HG03469 (cell line): ENCODE data around the gene TGFBR1.

Experiments
- ATAC-seq: cut with Tn5 transposase; IDR thresholded peaks from one replicate; pipeline ENCODE4 v1.9.1; 2021; ENCODE audit warnings: mild to moderate bottlenecking, moderate library complexity, moderate number of reproducible peaks; ENCODE audit not compliant: unreplicated experiment

TGFBR1 gene

DNA sequence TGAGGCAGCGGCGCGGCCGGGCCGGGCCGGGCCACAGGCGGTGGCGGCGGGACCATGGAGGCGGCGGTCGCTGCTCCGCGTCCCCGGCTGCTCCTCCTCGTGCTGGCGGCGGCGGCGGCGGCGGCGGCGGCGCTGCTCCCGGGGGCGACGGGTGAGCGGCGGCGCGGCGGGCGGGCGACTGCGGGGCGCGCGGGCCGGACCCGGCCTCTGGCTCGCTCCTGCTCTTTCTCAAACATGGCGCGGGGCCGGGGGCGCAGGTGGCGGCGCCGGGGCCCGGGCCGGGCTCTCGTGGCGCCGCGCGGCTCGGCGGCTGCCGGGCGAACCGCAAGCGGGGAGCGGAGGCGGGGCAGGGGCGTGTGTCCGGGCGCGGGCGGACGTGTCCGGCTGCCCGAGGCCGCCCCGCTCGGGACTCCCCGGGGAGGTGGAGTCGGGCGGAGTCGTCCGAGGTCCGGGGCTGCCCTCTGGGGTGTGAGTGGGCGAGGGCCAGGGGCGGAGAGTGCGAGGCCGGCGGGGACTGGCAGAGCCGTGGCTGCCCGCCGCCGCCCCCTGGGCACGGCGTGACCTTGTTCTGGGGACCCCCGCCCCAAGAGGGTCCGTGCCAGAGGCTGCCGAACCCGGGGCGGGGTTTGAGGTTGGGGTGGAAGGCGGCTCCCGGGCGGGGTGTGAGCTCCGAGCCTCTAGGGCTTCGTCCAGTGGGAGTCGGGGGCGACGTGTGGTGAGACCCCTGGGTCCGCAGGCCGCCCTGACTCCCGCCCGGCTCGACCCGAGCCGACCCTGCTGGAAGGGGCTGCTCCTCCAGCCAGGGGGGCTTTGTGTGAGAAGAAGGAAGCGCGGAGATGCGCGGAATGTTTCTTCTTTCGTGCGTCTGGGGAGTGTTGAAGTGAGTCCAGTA, 485 bp downstream of the TGFBR1 start:
- peak; percentile 20 for ATAC-seq

DNA sequence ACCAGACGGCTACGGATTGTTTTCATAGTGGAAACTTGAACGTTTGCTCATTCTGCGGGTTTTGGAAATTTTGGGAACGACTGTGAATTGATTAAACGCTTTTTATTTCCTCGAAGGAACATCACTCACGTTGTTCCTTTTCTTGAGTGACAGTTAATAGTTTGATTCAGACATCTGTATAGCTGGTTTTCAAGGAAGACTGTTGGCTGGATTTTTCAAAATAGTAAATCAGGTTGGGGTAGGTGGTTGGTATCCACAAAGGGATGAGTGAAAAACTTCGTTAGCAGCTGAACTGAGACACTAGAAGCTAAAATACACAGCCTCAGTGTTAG, 1.1 kb downstream of the TGFBR1 start:
- no peak for ATAC-seq

DNA sequence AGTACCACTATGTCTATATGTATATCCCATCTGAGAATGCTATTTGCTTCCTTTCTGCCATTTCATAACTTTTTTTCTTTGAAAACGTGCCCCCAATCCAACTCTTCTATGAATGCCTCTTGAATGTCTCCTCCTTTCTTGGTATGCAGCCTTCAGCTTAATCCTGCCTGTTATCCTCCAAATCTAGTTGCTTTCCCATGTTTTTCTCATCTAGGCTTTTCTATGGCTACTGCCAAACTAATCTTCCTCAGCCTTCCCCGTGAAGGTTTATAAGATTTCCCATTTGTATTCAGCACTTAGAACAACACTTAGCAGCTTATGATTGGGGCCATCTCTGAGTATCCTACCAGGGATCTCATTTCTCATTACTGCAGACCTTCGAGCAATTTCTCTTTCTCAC, 2.5 kb downstream of the TGFBR1 start:
- no peak for ATAC-seq

DNA sequence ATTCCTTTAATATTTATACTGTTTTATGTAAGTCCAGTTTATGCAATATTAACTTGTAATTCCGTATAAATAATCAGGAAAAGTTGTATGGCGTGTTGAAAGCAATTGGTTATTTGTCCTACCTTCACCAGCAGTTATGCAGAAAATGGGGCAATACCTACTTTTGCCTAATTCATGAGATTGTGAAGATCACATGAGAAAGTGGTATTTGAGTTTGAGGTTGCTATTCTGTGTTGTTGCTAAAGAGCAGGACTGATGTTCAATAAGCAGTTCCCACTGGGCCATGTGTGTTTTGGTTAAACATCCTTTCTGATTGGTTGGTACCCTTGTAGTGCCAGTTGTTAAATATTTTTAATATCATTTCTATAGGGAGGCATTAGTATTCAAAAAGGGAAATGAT, 3.2 kb downstream of the TGFBR1 start:
- ATAC-seq: no peak

DNA sequence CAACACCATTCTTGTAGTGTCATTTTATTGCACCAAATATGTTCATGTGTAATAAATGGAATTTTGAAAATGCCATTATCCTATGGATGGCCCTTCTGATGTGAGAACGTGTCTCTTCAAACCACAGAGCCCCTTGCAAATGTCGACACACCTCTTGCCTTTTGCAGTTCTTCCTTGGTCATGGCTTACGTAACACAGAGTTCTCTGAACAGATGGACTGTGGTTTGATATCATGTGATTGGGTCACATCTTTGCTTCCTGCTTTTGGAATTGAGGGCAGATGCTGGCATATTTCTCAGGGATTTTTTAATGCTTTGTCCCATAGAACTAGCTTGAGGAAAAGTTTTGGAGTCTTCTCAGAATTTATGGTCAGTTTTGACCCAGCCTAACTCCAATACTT, 4.6 kb downstream of the TGFBR1 start:
- ATAC-seq: no peak

DNA sequence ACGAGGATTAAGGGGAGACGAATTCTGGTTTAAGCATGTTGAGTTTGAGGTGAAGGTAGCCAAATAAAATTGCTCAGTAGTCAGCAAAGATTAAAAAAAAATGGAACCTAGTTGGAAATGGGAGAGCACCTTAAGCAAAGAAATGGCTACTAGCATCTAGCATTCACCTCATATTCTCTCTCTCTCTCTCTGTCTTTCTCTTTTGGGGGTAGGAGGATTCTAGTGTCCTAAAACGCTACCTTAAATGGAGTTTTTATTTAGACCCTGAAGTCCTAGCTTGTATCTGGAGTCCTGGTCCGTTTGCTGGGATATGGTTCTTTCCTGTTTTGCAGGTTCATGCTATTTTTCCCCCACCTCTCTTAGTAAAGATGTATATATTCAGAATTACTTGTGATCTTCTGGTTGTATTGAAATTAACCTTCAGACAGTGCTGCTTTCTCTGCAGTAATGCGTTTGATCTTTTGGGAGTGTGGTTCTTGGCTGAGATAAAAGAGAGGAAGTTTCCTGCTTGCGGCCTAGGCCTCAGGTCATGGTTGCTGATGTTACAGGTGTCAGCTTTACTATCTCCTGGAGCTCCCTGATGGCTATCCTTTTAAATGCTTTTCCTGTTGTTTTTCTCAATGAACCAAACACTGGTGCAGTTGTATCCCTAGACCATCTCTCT, 8.0 kb downstream of the TGFBR1 start:
- no peak for ATAC-seq

DNA sequence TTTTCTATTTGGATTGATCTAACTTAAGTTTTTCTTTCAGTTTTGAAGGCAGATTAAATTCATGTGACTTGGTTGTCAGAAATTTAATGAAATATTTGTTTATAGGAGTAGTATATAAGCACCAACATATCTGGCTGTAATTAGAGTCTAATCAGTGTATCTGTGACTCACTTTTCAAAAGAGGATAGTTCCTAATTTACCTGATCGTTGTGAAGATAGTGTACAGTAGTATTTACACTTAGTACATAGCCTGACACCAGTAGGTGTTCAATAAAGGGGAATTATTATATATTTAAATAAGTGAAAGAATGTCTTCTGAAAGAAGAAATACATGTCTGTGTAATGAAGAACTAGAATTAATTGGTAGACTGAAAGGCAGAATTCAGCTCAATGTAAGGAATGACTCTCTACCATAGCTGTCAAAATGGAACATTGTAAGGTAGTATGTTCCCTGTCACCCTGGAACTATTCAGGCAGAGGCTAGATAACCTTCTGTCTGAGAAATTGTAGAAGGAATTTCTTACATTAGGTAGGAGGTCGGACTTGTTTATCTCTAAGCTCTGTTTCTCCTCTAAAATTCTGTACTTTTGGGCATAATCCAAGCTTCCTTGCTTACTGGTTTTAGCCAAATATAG, 8.6 kb downstream of the TGFBR1 start:
- ATAC-seq: no peak

DNA sequence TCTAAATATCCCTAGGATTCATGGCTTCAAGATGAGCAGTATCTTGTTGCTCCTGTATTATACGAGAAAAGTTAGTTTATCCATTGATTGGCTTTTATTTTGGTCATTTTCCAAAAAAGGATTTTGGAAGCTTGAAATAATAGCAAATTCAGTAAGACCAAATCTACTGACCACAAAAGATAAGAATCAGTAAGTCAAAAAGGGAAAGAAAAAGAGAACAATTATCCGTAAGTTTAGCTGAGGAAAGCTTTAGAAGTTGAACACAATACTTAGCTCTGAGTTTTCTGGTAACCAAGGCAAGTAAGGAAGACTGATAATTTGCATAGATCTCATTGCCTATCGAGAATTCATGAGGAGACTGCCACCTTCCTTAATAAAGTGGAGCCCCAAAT, 9.1 kb downstream of the TGFBR1 start:
- ATAC-seq: no peak

DNA sequence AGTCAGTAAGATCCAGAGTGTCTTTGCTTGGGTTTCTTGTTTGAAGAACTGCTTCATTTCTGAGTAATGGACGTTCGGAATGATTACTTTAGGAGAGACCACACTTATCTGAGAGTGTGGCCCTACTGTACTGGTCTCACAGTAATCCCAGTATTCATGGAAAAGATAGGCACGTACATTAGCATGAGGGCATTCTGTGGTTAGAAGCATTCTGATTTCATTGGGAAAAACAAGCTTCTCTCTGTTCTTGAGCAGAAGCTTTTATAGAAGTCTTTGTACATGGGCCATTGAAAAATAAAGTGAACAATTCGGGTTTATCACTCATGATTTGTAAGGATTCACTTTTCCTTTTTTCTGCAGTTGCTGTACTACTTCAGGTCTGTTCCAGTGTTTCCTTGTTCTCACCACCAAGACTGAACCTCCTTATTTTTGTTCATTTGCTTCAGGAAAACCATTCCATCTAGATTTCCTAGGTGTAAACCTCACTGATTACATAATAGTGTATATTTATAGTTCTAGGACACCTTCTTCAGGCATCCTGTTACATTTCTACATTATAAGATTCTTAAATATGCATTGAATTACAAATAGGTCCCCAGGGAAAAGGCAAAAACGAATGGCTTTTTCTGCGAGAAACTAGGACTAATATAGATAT, 10.1 kb downstream of the TGFBR1 start:
- ATAC-seq: no peak

DNA sequence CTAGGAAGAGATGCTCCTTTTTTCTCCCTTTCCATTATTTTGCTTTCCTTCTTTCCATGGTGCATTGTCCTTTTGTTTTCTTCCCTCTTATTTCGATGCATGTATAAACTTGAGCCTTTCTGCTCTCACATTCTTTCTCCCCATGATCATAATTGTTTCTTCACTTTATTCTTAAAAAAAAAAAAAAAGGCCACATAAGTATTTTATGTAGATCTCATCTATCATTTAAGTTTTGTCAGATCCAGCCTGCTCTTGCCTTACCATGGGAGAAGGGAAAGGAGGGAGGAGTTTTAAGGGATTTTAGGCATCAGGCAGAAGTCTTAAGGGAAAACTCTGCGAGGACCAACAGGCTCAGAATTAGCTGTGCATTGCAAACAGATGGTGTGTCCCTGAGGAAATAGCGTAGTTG, 11.1 kb downstream of the TGFBR1 start:
- no peak for ATAC-seq

DNA sequence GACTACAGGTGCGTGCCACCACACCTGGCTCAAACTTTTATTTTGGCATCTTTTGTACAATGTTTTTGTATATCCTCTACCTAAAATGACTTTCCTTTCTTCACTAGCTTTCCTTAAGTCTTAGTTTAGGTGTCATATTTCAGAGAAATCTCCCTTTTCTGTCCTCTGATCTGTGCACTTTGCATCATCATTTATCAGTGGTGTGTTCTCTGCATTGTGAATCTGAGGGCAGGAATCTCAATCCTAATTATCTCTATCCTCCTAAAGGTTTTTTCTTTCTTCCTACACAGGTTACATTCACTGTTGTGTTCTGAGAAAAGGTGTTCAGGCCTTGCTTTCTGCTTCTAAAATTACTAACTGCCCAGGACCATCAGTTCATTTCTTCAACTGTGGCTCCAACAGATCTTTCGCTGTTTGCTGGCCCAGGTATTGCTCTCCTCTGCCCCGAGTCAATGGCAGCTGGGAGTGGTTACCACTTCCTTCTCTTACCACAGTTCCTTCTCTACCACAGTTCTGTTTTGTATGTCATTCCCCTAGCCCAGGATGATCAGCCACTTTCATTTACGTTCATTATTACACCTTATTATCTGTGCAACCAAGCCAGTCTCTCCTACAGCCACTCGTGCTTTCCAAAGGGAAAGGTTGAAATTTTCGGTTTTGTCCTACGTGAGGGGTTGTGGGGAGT, 14.0 kb downstream of the TGFBR1 start:
- peak; percentile 90 for ATAC-seq

DNA sequence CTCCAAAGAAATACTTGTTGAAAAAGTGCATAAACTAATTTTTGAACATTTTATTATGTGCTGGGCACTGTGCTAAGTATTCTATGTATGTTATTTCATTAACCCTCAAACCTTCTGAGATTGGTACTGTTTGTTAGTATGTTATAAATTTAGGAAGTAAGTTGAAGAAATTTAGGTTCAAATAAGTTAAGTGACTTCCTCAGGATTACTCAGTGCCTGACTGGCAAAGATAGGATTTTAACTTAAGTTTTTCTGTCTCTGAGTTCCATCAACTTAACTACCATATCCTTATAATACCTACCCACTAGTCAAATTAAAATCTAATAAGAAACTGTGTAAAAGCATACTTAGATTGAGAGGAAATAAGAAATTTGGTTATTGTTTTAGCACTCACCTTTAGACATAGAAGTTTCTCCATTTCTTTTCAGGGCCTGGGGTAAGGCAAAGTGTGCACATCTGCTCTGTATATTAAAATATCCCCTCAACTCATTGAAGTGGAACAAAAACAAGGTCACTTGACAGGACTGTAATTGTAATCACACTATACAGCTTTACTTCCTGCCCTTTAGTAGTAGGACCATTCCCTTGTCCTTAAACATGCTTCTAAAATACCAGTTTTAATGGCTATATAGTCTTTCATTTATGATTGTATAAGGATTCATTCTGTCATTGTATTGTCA, 15.2 kb downstream of the TGFBR1 start:
- ATAC-seq: no peak

DNA sequence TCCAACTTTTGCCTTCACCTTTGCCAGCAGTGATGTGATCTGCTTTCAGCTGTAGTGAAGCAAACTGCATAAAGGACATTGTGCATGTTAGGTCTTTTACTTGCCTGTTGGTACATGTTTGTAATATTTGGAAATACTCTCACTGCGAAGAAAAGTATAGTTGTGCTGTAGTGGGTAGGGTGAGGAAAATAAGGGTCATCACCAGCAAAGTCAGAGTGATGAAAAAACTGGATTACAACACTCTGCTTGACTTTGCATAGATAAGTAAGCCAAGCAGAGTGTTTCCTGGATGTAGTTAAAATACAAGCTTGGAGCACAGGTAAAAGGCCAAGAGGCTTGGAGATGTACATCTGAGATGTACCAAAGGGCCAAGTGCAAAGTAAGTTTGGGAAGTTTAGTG, 16.7 kb downstream of the TGFBR1 start:
- no peak for ATAC-seq

DNA sequence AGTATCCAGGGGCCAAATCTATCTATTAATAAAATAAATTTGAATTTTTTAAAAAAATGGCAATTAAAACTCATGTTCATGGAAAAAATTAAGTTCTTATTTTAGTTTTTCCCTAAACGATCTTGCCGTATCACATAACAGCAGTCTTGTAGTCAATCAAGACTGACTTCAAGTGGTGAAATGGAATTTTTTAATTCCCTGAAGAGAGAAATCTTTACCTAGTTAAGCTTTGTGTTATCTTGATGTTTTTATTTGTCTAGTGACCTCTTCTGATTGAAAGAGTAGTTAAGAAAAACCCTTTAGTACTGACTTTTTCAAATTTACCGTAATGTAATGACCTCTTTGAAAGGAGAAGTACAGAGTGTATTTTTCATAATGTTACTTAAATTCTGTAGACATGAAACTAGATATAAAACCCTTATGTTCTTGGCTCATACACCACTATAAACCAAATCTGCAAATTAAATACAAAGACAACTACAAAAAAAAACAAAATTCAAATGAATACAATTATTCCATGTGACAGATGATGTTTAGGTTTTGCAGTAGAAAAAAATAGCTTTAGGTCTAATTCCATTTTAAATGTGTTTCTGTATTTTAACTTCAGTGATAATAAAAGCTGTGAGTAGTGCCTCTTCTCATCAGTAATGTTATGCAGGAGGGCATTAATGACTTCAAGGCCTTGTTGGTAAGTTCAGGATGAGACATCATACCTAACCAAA, 19.8 kb downstream of the TGFBR1 start:
- ATAC-seq: no peak

DNA sequence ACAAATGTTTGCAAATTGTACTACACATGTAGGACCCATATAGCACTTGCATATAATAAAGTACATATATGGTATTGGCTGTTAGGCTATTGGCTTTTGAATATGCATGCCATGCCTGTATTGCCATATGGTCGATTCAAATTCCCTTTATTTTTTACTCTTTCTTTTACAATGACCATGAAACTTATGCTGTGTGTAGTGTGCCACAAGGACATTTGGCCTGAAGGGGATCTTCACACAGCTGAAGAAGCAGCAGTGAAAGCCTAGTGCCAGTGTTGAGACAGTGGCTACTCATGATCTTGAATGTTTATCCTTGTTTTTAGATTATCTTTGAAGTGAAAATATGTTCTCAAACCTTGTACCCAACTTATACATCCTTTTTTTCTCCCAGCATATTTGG, 20.5 kb downstream of the TGFBR1 start:
- ATAC-seq: no peak

DNA sequence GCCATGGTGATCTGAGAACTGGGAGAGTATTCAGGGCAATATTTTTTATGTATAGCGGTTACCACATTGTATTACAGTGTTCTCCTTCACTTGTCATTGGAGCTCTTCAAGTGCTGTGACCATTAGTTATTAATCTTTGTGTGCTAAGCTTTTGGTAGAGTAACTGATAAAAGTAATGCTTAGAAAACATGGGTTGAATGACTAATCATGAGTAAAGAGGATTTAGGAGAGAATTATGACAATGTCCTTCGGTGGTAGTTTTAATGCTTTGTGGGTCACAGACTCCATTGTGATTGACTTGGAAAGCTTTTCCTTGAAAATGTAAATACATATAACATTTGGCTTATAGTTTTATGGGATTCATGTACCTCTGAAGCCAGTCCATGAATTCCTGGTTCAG, 21.4 kb downstream of the TGFBR1 start:
- ATAC-seq: no peak

DNA sequence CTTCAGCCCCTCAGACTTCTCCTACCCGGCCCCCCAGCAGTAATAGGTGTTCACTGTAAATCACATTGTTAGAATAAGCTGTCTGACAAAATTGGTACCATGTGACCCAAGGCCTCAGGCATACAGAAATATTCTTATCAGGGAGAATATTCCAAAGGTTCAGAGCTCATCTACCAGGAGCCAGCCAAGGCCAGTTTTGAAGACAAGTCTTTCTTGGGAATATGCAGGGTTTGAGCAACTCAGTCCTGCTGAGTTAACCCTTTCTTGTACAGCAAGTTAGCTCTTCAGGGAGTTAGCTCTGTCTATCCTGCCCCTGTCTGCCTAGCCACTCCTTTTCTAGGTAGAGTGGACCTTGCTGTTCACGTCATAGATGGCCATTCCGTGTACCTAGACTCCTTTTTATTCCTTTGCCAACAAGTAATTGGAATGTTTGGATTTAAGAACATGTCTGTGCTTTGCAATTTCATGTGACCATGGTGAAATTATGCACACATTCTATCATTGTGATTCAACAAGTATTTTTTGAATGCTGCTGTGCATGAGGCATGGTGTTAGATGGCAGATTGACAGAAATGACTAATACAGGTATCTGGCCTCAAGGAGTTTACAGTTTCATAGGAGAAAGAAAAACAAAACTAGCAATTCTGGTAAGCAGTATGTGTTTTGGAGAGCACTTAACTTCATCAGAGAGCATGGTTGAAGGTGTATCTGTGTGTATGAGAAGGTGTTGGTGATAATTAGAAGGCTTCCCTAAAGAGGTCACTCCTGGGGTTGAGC, 22.6 kb downstream of the TGFBR1 start:
- peak; percentile 29 for ATAC-seq

DNA sequence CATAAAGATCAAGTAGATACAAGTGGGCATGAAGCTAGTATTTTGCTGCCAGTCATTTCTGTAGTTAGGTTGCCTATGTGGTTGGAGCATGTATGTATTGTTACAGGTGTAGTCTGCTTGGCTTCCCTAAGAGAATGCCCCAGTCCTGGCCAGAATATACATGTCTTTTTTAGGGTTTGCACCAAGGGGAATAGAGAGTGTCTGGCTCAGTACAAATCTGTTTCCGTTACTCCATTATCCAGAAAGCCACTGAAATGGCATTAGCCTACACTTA, 23.2 kb downstream of the TGFBR1 start:
- ATAC-seq: peak; percentile 16

DNA sequence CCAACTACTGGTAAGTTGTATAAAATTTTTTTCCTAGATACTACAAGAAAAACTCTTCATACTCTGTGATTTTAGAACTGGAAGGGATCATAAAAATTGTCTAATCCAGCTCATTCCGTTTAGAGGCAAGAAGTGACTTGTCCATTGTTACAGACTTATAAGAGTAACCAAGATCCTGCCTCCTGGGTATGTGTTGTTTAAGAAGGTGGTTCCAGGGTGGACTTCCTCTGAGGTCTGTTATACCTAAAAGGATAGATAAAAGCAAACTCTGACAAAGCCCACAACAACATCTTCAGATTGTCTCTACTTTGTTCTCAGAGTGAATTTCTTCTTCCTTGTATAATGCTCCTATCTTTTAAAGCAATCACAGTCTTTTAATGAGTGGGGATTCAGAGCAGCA, 24.2 kb downstream of the TGFBR1 start:
- ATAC-seq: no peak
